GM18498 (cell line): ENCODE measurements around the gene STRIP2.
"Not testable (repeated sequence)": the region's sequence is repeated elsewhere in the genome, so short reads cannot be mapped to it uniquely, and the experiment has no call there.

Source experiments
- ATAC-seq: cut with Tn5 transposase; IDR thresholded peaks from one replicate; pipeline ENCODE4 v1.9.1; 2021; ENCODE audit warnings: mild to moderate bottlenecking, moderate library complexity; ENCODE audit not compliant: unreplicated experiment

Gene STRIP2

DNA sequence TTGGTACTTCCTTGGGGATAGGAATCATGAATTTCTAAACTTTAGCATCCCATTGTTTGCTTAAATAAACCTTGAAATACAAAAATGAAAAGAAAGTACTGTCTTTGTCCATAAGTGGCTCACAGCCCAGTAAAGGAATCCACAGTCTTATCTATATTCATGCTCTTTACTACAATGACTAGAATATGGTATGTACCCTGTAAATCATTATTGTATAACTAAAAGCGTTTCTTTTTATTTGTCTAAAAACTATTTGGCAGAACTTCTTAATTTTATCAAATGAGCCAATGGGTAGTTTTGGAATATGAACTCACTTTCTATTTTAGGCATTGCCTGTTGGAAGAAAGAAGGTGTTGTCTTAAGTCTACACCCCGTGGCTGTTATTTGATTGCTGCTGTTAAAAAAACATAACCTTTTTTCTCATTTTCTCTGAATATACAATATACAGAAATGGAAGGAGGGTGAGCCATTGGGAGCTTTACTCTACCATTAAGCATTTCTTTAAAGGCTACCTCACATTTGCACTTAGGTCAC, 12.4 kb upstream of the STRIP2 start:
- ATAC-seq, result no peak

DNA sequence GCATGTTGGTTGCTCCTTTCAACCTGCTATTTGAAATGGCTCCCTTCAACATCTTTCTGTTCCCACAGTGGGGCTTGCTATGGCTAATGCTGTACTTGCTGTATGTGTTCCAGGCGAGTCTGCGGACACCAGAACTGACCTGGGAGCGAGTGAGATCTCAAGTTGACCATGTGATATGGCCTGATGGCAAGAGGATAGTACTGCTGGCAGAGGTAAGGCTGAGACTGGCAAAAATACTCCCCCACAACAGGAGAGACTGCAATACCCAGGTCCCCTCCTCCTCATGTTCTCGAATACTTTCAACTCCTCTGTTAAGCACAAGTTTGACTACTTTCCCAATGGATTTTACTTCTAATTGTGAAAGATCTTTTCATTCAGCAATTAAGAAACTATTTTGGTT, 11.5 kb upstream of the STRIP2 start:
- ATAC-seq, result no peak

DNA sequence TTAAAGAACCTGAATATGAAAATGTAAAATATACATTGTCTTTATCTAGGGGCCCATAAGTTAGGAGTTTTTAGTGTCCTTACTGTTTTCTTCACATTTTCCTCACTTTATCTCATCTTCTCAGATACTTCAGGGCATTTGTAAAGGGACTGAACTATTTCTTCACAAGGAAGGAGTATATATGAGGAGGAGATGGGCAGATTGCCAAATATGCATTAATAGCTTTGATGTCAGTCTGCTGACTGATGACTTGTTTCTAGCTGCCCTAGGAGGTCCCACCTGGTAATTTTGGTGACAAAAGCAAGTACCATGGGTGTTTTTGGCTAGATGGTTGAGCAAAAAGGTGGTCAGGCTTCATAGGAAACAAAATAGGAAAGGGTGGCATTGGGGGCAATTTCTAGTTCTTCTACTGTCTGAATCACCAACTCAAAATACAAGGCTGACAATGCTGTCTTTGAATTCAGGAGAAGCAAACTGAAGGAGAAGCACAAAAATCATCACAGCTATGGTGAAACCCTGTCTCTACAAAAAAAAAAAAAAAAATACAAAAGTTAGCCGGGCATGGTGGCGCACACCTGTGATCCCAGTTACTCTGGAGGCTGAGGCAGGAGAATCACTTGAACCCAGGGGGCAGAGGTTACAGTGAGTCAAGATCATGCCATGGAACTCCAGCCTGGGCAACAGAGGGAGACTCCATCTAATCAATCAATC, 10.4 kb upstream of the STRIP2 start:
- no peak for ATAC-seq

- ATAC-seq, result no peak
These were observed 7.8 kb upstream of the STRIP2 start for GRCh38 chr7:129426482-129426881.

GRCh38 chr7:129427526-129428045, 6.6 kb upstream of the STRIP2 start:
- ATAC-seq, result no peak

- ATAC-seq, result no peak
These were observed 2.2 kb upstream of the STRIP2 start for GRCh38 chr7:129431911-129432643.

DNA sequence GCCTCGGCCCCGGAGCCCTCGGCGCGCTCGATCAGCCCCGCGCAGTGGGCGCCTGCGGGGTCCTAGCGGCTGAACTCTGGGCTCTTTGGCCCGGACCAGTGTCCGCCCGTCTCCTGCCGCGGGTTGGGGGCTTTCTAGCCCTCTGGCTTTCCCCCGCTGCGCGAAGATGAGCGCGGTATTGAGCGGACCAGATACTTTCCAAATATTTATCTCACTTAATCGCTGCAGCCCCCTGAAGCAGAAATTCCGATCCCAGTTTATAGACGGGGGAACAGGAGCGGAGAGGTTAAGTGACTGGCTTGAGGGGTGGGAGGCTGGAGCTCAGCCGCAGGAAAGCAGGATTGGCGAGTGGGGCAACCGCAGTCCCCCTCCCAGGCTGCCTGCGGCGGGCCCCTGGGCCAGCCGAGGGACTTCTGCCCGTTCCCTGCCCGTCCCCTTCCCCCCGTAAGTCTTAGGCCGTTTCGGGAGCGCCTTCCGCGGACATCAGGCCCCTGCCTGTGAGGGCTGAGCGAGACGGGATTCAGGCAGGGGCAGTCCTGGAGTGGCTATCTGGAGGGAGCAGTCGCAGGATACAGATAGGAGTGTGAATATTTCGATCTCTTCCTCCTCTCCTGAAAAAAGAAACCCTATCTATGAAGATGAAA, 565 bp downstream of the STRIP2 start:
- ATAC-seq, result peak; percentile 2

DNA sequence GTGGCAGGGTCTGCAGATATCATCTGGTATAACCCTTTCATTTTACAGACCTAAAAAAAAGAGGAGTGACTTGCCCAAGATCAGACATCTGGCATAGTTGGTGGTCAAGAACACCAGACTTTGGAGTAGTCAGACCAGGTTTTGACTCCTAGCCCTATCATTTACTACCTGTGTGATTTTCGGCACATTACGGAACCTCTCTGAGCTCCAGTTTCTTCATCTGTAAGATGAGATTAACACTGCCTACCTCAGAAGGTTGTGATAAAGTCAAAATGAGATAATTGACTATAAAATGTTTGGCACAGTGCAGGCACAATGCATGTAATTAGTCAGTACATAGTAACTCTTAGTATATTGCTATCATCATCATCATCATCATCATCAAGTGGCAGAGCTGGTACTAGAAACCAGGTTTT, 1.2 kb downstream of the STRIP2 start:
- no peak for ATAC-seq

DNA sequence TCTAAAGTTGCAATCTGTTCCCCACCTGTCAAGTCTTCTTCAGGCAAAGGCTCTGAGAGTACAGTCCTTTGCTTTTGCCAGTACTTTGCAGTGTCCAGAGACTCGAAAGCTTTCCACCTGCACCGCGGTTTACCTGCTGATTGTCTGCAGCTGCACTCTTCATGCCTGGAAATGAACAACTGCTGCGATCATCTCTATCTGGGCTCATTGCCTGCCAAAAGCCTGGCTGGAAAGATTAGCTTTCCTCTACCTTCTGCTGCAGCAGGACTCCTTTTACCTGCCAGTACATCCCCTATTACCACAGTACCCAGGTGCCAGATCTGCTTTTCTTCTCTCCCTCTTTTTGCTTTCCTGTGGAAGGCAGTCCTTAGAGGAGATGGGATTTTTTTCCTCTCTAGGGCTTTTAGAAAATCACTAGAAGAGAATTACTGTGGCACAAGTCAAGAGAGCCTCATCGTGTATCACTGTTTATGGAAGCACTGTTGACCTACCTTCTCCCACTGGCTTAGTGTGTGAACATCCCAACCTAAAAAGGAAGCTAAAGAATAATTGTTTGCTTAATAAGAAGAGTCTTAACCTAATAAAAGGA, 2.2 kb downstream of the STRIP2 start:
- ATAC-seq, result no peak

DNA sequence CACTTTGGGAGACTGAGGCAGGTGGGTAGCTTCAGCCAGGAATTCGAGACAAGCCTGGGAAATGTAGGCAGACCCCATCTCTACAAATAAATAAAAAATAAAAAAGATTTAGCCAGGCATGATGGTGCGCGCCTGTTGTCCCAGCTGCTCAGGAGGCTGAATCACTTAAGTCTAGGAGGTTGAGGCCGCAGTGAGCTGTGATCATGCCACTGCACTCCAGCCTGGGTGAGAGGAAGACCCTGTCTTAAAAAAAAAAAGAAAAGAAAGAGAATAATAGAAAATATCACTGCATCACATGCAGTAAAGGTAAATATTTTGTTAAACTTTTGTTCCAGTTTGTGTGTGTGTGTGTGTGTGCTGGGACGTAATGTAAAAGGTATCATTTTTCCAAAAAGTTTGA, 3.0 kb downstream of the STRIP2 start:
- no peak for ATAC-seq

DNA sequence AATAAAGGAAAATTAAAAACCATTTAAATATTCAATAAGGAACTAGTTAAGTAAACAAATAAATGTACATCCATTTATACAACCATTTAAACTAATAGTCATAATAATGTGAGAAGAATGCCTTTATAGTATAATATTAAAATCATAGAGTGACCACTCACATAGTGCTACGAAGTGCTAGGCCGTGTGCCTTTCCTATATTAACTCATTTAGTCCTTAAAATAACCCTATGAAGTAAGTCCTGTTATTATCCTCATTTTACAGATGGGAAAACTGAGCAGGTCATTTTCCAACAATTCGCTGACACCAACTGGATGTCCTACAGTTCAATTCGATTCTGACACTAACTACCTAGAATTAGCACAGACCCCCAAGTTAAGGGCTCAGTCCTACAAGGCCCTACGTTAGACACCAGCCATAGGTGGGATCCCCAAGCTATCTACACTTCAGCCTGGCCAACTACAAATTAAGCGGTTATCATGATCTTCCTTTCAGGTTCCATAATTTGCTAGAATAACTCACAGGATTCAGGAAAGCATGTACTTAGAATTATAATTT, 4.1 kb downstream of the STRIP2 start:
- no peak for ATAC-seq

DNA sequence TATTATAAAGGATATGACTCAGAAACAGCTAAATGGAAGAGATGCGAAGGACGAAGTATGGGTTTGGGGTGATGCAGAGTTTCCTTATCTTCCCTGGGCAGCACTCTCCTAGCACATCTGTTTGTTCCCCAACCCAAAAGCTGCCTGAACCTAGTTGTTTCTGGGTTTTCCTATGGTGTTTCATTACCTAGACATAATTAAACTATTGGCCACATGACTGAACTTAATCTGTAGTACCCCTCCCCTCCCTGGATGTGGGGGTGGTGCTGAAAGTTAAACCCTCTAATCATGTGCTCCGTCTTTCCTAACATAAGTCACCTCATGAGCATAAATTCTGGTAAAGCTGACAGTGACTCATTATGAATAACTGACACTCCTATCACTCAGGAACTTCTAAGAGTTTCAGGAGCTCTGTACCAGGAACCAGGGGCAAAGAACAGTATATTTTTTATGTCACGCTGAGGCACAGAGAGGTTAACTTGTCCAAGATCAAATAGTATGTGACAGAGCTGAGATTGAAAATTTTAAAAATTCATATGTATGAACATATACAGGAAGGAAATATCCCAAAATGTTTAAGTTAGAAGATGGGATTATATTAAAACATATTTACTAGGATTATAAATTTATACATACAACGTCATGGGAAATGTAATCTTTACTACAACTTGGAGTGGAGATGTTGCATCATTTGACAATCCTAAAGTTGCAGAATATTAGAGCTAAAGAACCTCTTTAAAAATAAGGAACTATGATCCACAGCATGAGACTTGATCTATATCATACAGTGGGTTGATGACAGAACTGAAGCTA, 4.8 kb downstream of the STRIP2 start:
- no peak for ATAC-seq

DNA sequence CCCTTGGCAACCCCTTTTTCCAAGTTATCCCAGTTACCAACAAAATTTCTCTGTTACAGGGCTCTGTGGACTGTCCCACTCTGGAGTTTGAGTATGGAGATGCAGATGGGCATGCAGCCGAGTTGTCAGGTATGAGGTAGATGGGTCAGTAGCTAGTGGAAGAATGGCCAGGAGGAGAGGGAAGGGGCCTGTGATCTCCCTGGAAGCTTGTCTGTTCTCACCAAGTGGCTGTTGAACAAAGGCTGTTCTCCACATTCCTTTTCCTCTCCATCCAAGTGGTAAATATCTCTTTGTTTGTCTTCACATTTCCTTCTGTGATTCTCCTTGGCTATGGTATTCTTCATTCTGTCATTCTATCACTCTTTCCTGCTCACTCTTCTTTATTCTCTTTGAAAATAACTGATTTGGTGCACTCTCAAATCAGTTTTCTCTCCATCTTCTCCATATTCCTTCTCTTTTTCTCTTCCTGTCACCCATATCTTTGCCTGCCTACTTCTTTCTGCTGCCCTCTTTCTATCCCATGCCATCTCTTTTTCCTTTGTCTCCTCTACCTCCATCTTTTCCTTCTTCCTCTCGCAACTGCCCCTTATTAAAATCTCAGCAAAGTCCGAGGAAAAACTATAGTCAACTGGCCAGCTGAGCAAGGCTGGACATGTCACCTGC, 5.9 kb downstream of the STRIP2 start:
- ATAC-seq, result no peak

- no peak for ATAC-seq
These were observed 9.4 kb downstream of the STRIP2 start for GRCh38 chr7:129443612-129444011.

GRCh38 chr7:129444776-129445175, 10.5 kb downstream of the STRIP2 start:
- not testable (repeated sequence) for ATAC-seq

DNA sequence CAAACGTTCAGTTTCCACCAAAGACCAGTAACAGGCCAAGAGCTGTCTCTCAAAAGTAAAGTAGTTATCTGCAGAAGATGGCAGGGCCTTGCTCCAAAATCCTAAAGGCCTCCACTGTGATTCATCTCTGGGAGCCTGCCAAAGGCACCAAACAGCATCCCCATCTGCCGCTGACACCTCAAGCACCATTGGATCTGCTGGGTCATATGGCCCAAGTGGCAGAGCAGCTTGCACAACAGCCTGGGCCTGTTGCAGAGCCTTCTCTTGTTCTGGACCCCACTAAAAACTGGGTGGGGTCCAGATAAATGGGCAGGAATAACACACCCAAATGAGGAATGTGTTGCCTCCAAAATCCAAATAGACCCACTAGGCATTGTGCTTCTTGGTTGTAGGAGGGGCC, 12.7 kb downstream of the STRIP2 start:
- ATAC-seq, result not testable (repeated sequence)

DNA sequence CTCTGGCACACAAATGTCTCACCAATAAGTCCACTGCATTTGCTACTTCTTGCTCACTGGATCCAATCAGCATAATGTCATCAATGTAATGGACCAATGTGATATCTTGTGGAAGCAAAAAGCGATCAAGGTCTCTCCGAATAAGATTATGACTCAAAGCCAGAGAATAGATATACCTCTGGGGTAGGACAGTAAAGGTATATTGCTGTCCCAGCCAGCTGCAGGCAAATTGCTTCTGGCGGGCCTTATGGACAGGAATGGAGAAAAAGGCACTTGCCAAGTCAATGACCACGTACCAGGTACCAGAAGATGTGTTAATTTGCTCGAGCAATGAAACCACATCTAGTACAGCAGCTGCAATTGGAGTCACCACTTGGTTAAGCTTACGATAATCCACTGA, 13.2 kb downstream of the STRIP2 start:
- ATAC-seq, result not testable (repeated sequence)

GRCh38 chr7:129448608-129449007, 14.4 kb downstream of the STRIP2 start:
- not testable (repeated sequence) for ATAC-seq

- ATAC-seq, result no peak
These were observed 16.1 kb downstream of the STRIP2 start for GRCh38 chr7:129450295-129450694.
